K562 (cell line): Measurements from ENCODE around the gene MGAT4B. TPM values are rescaled to one million over a fixed set of nuclear protein-coding genes. Genes with fewer than 3 reads are reported as not detected.

Experiments
- ARID4B ChIP-seq: sonication (generic); formaldehyde crosslinking; IDR thresholded peaks from 2 replicates; pipeline ENCODE4 v1.8.0; 2022; ENCODE audit warnings: mild to moderate bottlenecking, missing genetic modification reagents
- CXXC5 ChIP-seq: fragments of 250-450 bp; sonication (Bioruptor Pico); IDR thresholded peaks from 2 replicates; pipeline ENCODE4 v1.8.0; 2022; ENCODE audit warnings: inconsistent platforms, mild to moderate bottlenecking, moderate library complexity
- HDAC1 ChIP-seq, 2 experiments: fragments of 450-650 bp; IDR thresholded peaks; 2 replicates each; pipeline ENCODE4 v1.6.1; 2016 to 2017; ENCODE audit warnings: inconsistent platforms in 1 of 2, mild to moderate bottlenecking in 1 of 2, moderate library complexity in 1 of 2
- KDM2B ChIP-seq: fragments of 250-450 bp; sonication (Bioruptor Pico); IDR thresholded peaks from 2 replicates; pipeline ENCODE4 v1.8.0; 2021; ENCODE audit warnings: mild to moderate bottlenecking, moderate library complexity
- MCM3 ChIP-seq: fragments of 450-650 bp; IDR thresholded peaks from 2 replicates; pipeline ENCODE4 v1.6.1; 2016
- MTA3 ChIP-seq: fragments of 450-650 bp; formaldehyde crosslinking; IDR thresholded peaks from 2 replicates; pipeline ENCODE4 v1.6.1; 2017; ENCODE audit warnings: mild to moderate bottlenecking, borderline replicate concordance
- MYNN ChIP-seq, 2 experiments: sonication (generic); formaldehyde crosslinking in 1 of 2; IDR thresholded peaks; 2 replicates each; pipeline versions ENCODE4 v1.5.0 to v1.6.1; 2016 to 2020; ENCODE audit warnings: antibody characterized with exemption in 1 of 2, missing genetic modification reagents in 1 of 2
- NCOR1 ChIP-seq: fragments of 450-650 bp; IDR thresholded peaks from 2 replicates; pipeline ENCODE4 v1.6.1; 2016; ENCODE audit warnings: mild to moderate bottlenecking, moderate library complexity
- NELFE ChIP-seq: IDR thresholded peaks from 2 replicates; pipeline ENCODE4 v1.6.1; 2011; ENCODE audit warnings: mild to moderate bottlenecking; ENCODE audit not compliant: insufficient read depth, insufficient read length
- NFE2 ChIP-seq: IDR thresholded peaks from 2 replicates; pipeline ENCODE4 v1.6.1; 2014; ENCODE audit warnings: antibody characterized with exemption, low read depth
- NR2C2 ChIP-seq, 2 experiments: fragments of 200-800 bp in 1 of 2; sonication (Bioruptor generic) in 1 of 2; sonication (generic) in 1 of 2; formaldehyde crosslinking in 1 of 2; IDR thresholded peaks; 2 replicates each; pipeline versions ENCODE4 v1.6.1 to v1.8.0; 2016 to 2022; ENCODE audit warnings: mild to moderate bottlenecking in 1 of 2, missing compliant biosample characterization in 1 of 2, missing genetic modification characterization in 1 of 2, missing genetic modification reagents in 1 of 2
- RBBP5 ChIP-seq: fragments of 200-600 bp; sonication (generic); IDR thresholded peaks from 2 replicates; pipeline ENCODE4 v1.6.1; 2012; ENCODE audit warnings: borderline replicate concordance, mild to moderate bottlenecking, low read length, control low read depth, inconsistent platforms; ENCODE audit not compliant: insufficient read depth, poor library complexity, severe bottlenecking
- RFX1 ChIP-seq: fragments of 450-650 bp; IDR thresholded peaks from 2 replicates; pipeline ENCODE4 v1.6.1; 2016; ENCODE audit warnings: mild to moderate bottlenecking, moderate library complexity
- SMARCA5 ChIP-seq: fragments of 450-650 bp; IDR thresholded peaks from 2 replicates; pipeline ENCODE4 v1.6.1; 2016
- STAT5A ChIP-seq: IDR thresholded peaks from 2 replicates; pipeline ENCODE4 v1.6.1; 2012; ENCODE audit warnings: low read length, inconsistent platforms, borderline replicate concordance
- TSC22D4 ChIP-seq: fragments of 450-650 bp; IDR thresholded peaks from 2 replicates; pipeline ENCODE4 v1.6.1; 2016; ENCODE audit warnings: missing genetic modification characterization, missing biosample characterization, control low read depth
- ZBTB26 ChIP-seq: fragments of 450-650 bp; formaldehyde crosslinking; IDR thresholded peaks from 2 replicates; pipeline ENCODE4 v1.4.0; 2022; ENCODE audit warnings: missing genetic modification characterization
- ZNF239 ChIP-seq: fragments of 250-450 bp; sonication (Bioruptor Pico); IDR thresholded peaks from 2 replicates; pipeline ENCODE4 v1.4.0; 2020; ENCODE audit warnings: mild to moderate bottlenecking
- ZNF24 ChIP-seq: fragments of 450-650 bp; IDR thresholded peaks from 2 replicates; pipeline ENCODE4 v1.6.1; 2016
- ZNF354B ChIP-seq: fragments of 250-450 bp; sonication (Bioruptor Pico); IDR thresholded peaks from 2 replicates; pipeline ENCODE4 v1.4.0; 2020
- ZNF449 ChIP-seq: fragments of 250-450 bp; sonication (Bioruptor Pico); IDR thresholded peaks from 2 replicates; pipeline ENCODE4 v1.8.0; 2022; ENCODE audit warnings: moderate library complexity, mild to moderate bottlenecking, inconsistent platforms
- ZNF830 ChIP-seq: fragments of 250-450 bp; sonication (Bioruptor Pico); IDR thresholded peaks from 2 replicates; pipeline ENCODE4 v1.5.0; 2021; ENCODE audit warnings: mild to moderate bottlenecking
- polyA plus RNA-seq, 8 experiments: library from polyadenylated mRNA; depleted of rRNA in 4 of 8; stranded (reverse) in 5 of 8; unstranded in 3 of 8; fragments of >200 nt; fragmentation: Nextera tagmentation in 2 of 8; fragmentation: Illumina TruSeq in 1 of 8; extraction: Ambion mirVana in 2 of 8; extraction: Trizol in 1 of 8; gene quantifications; 2 replicates each; pipeline versions ENCODE4 v1.2.1 to v1.2.3, GENCODE V29; 2011 to 2014; ENCODE audit warnings: inconsistent platforms in 1 of 8, missing spikeins in 1 of 8
- total RNA-seq, 7 experiments: library from RNA; depleted of rRNA in 6 of 7; stranded (reverse); fragments of >200 nt in 6 of 7; fragmentation: Illumina TruSeq in 2 of 7; extraction: Trizol in 2 of 7; gene quantifications; 2 replicates each; pipeline versions ENCODE4 v1.2.1 to v1.2.3, GENCODE V29; 2011 to 2021; ENCODE audit warnings: low replicate concordance in 1 of 7

MGAT4B gene
- total and polyA plus RNA-seq, 9 of the 15 experiments (the other 6 are each of a cell fraction or from before 2014, with no cell fraction given): 0.34 to 133 (median 75.4) TPM

- TF ChIP-seq NR2C2 (CRISPR knock-in tag; IDR thresholded peaks at IDR 0.05) (no peak), NR2C2 (tag; IDR thresholded peaks at IDR 0.05) (no peak), ZBTB26 (CRISPR knock-in tag) (no peak), MCM3 (no peak), NFE2 (no peak), ZNF830 (CRISPR knock-in tag) (0 out of 2 replicates have a peak, but pooled peaks have one; percentile 13), ZNF24 (no peak), CXXC5 (0 out of 2 replicates have a peak, but pooled peaks have one; percentile 9), TSC22D4 (no peak), MYNN (IDR thresholded peaks at IDR 0.05) (no peak), MYNN (CRISPR knock-in tag; IDR thresholded peaks at IDR 0.05) (no peak), MTA3 (0 out of 2 replicates have a peak, but pooled peaks have one; percentile 22), RBBP5 (peak; percentile 20), ARID4B (CRISPR knock-in tag) (no peak), NELFE (no peak), STAT5A (no peak), RFX1 (no peak), HDAC1 (IDR thresholded peaks at IDR 0.05) (0 out of 4 replicates have a peak, but pooled peaks of 1 of the 2 experiments have one; percentile 17), ZNF354B (CRISPR knock-in tag) (no peak), KDM2B (no peak), ZNF239 (CRISPR knock-in tag) (no peak), SMARCA5 (no peak), NCOR1 (no peak), ZNF449 (CRISPR knock-in tag) (peak; percentile 3; the same call in 1 of the 2 replicates)
These were observed 11.5 kb upstream of the MGAT4B start (continued) for GRCh38 chr5:179817890-179818745.
